OCI-LY3 (cell line): ENCODE results near the gene YWHAE.
"Not testable (repeated sequence)": the region's sequence is repeated elsewhere in the genome, so short reads cannot be mapped to it uniquely, and the experiment has no call there.

ENCODE experiments used
- H2AFZ ChIP-seq: fragments of 200-600, 300-600 bp; shearing (Covaris generic); 2 replicates; pipeline ENCODE4 v1.6.0; 2014; ENCODE audit warnings: antibody characterized with exemption, low read depth, low read length
- H3K27ac ChIP-seq: fragments of 200-600, 300-600 bp; sonication (generic); 2 replicates; pipeline ENCODE4 v1.5.1; 2014; ENCODE audit warnings: mild to moderate bottlenecking, low read length, moderate library complexity, mixed read lengths
- H3K27me3 ChIP-seq: fragments of 200-600, 300-600 bp; sonication (generic); 2 replicates; pipeline ENCODE4 v1.6.1; 2014; ENCODE audit warnings: low read depth, low read length, mixed read lengths
- H3K36me3 ChIP-seq: fragments of 200-600, 300-600 bp; sonication (generic); replicated peaks from 2 replicates; pipeline ENCODE3; 2014; ENCODE audit warnings: low read depth, low read length, mixed read lengths
- H3K4me1 ChIP-seq: fragments of 300-600, 200-600 bp; sonication (generic); 2 replicates; pipeline ENCODE4 v1.6.1; 2014; ENCODE audit warnings: low read length, mixed read lengths
- H3K4me2 ChIP-seq: fragments of 200-600, 300-600 bp; sonication (generic); 2 replicates; pipeline ENCODE4 v1.6.1; 2014; ENCODE audit warnings: low read length, mixed read lengths
- H3K4me3 ChIP-seq: fragments of 300-600, 200-600 bp; sonication (generic); 2 replicates; pipeline ENCODE4 v1.5.1; 2014; ENCODE audit warnings: antibody characterized with exemption, mild to moderate bottlenecking, low read length, moderate library complexity
- H3K79me2 ChIP-seq: fragments of 300-600, 200-600 bp; shearing (Covaris generic); 2 replicates; pipeline ENCODE4 v1.6.1; 2014; ENCODE audit warnings: mild to moderate bottlenecking, low read length, mixed read lengths
- H3K9ac ChIP-seq: fragments of 300-600, 200-600 bp; shearing (Covaris generic); 2 replicates; pipeline ENCODE4 v1.6.0; 2014; ENCODE audit warnings: mild to moderate bottlenecking, low read length, moderate library complexity
- H3K9me3 ChIP-seq: fragments of 200-600, 300-600 bp; shearing (Covaris generic); 2 replicates; pipeline ENCODE4 v1.6.1; 2014; ENCODE audit warnings: low read length, mixed read lengths; ENCODE audit not compliant: insufficient read depth
- H4K20me1 ChIP-seq: fragments of 200-600, 300-600 bp; sonication (generic); 2 replicates; pipeline ENCODE4 v1.6.1; 2016; ENCODE audit warnings: low read length, mixed read lengths; ENCODE audit not compliant: insufficient read depth
- EZH2phosphoT487 ChIP-seq: fragments of 200-600 bp; shearing (Covaris generic); IDR thresholded peaks from 2 replicates; pipeline ENCODE4 v1.6.1; 2018; ENCODE audit warnings: antibody characterized with exemption, mixed run types, low read depth
- TF ChIP-seq, protein P1 (sequence below): fragments of 200-600, 300-600 bp; sonication (generic); IDR thresholded peaks from 2 replicates; pipeline ENCODE4 v1.5.1; 2014; ENCODE audit warnings: antibody characterized with exemption, low read length, low read depth

YWHAE gene

GRCh38 chr17:1402262-1402586 is 2.2 kb upstream of the YWHAE start:
- no peak overlapping the region for H2AFZ ChIP-seq
- H3K9ac ChIP-seq = no peak overlapping the region
- H3K79me2 ChIP-seq = peaks cover 28% of the 10 kb centered on the region
- H3K4me3 ChIP-seq = no peak overlapping the region
- peaks cover 11% of the 10 kb centered on the region for H3K4me1 ChIP-seq
- H3K27me3 ChIP-seq = no peaks in the 10 kb centered on the region
- TF ChIP-seq, protein P1, sequence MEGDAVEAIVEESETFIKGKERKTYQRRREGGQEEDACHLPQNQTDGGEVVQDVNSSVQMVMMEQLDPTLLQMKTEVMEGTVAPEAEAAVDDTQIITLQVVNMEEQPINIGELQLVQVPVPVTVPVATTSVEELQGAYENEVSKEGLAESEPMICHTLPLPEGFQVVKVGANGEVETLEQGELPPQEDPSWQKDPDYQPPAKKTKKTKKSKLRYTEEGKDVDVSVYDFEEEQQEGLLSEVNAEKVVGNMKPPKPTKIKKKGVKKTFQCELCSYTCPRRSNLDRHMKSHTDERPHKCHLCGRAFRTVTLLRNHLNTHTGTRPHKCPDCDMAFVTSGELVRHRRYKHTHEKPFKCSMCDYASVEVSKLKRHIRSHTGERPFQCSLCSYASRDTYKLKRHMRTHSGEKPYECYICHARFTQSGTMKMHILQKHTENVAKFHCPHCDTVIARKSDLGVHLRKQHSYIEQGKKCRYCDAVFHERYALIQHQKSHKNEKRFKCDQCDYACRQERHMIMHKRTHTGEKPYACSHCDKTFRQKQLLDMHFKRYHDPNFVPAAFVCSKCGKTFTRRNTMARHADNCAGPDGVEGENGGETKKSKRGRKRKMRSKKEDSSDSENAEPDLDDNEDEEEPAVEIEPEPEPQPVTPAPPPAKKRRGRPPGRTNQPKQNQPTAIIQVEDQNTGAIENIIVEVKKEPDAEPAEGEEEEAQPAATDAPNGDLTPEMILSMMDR = no peak
- no peak for TF ChIP-seq EZH2phosphoT487
- no peaks in the 10 kb centered on the region for H3K9me3 ChIP-seq
- H4K20me1 ChIP-seq = peaks cover 20% of the 10 kb centered on the region
- peaks cover 16% of the 10 kb centered on the region for H3K36me3 ChIP-seq
- no peak overlapping the region for H3K4me2 ChIP-seq
- no peak overlapping the region for H3K27ac ChIP-seq

DNA sequence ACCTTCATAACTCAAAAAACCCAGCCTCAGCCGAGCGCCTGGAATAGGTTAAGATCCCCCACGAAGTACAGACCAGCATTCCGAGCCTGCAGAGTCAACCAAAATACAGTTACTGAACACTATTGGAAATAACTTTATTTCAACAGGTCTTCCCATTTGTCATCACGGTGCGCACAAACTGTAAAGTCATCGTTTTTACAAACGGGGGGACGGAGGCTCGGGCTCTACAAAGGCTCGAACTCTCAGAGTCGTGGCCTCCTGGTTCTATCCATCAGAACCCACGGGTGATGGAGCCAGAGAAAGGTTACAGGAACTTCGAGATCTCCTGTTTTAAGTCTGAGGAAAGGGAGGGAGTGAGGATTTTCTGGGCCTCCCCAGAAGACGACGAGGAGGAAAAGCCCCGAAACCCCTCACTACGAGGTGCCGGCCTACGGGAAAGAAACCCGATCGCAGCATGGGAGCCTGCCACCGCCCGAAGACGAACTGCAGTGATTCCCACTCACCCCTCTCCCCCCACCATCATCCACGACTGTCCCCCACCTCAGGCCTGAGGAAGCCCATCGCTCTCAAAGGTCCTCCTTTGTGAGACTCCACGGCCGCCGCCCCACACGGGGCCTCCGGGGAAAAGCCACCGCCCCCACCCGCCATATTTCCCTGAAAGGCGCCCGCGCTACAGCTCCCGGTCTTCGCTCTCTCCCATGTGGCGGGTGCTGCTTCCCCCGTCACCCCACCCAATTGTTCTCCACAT is 917 bp downstream of the YWHAE start:
- Histone ChIP-seq H3K27ac (peak overlapping the region; percentile 84), H4K20me1 (peaks cover 50% of the 10 kb centered on the region), H3K9ac (peak overlapping the region; percentile 76), H3K4me3 (peak overlapping the region; percentile 100), H3K4me1 (peaks cover 11% of the 10 kb centered on the region), H2AFZ (no peak overlapping the region), H3K27me3 (no peaks in the 10 kb centered on the region), H3K4me2 (peak overlapping the region; percentile 98), H3K36me3 (peaks cover 28% of the 10 kb centered on the region), H3K9me3 (no peaks in the 10 kb centered on the region), H3K79me2 (peaks cover 59% of the 10 kb centered on the region)
- no peak for TF ChIP-seq EZH2phosphoT487
- TF ChIP-seq, protein P1 = no peak

DNA sequence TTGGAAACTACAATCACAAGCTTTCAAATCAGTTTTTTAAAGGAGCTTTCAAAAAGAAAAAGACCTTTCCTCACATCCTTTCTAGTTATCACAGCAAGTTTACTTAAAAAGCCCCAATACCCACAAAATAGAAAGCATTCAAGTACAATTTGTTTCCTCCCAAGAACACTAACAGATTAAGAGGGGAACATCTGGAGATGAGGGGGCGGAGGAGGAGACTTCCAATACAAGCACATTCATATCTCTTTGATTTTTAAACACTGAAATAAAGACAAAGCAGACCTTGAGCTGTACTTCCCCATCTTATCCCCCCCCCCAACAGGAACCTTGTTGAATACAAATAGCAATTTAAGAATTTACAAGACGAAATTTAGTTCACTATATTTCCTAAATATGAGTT is 2.0 kb downstream of the YWHAE start:
- H3K27me3 ChIP-seq = no peaks in the 10 kb centered on the region
- H3K4me1 ChIP-seq = peaks cover 11% of the 10 kb centered on the region
- peak overlapping the region; percentile 84 for H3K27ac ChIP-seq
- H3K79me2 ChIP-seq = peaks cover 70% of the 10 kb centered on the region
- H3K36me3 ChIP-seq = peaks cover 28% of the 10 kb centered on the region
- peaks cover 60% of the 10 kb centered on the region for H4K20me1 ChIP-seq
- peak overlapping the region; percentile 98 for H3K4me2 ChIP-seq
- peak overlapping the region; percentile 100 for H3K4me3 ChIP-seq
- no peaks in the 10 kb centered on the region for H3K9me3 ChIP-seq
- peak overlapping the region; percentile 76 for H3K9ac ChIP-seq
- no peak overlapping the region for H2AFZ ChIP-seq
- TF ChIP-seq, protein P1 = no peak
- TF ChIP-seq EZH2phosphoT487 = no peak

- H3K4me3 ChIP-seq, H3K9ac ChIP-seq, H3K9me3 ChIP-seq, H3K27ac ChIP-seq, H3K27me3 ChIP-seq, H2AFZ ChIP-seq, H3K4me2 ChIP-seq: not testable (repeated sequence)
- peaks cover 14% of the 10 kb centered on the region for H3K4me1 ChIP-seq
- H3K79me2 ChIP-seq = peaks cover 89% of the 10 kb centered on the region
- peaks cover 28% of the 10 kb centered on the region for H3K36me3 ChIP-seq
- peaks cover 79% of the 10 kb centered on the region for H4K20me1 ChIP-seq
Observed at GRCh38 chr17:1395876-1396665, 4.0 kb downstream of the YWHAE start.
